ENCODE measurements around the gene ABCC8. TPM values are rescaled to one million over a fixed set of nuclear protein-coding genes. Genes with fewer than 3 reads are reported as not detected.

The ABCC8 gene
- total and polyA plus RNA-seq, 2 of the 8 experiments (the other 6 are each of a cell fraction or from before 2014, with no cell fraction given): 3.7 to 4.9 TPM

DNA sequence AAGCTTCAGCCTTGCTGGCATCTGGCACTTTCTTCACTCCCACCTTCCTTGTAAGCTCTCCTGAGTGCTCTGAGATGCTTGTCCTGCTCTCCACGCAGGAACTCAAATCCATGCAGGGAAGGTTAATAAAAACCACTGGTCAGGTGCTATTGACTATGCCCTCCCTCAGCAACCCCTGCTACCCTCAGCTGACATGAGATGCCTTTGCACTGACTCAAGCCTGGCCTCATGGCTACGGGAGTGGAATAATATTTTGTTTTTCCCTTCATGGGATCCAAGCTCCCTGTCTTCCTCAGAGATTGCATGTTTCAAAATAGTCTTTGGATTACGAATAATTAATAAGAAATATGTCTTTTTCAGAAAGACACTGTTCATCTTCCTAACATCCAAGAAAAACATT, 31.7 kb upstream of the ABCC8 start:
- Histone ChIP-seq H3K4ac (replicated peaks; ENCODE audit: insufficient read length, low read depth, low read length) (no peak overlapping the region), H2BK12ac (ENCODE audit: low read depth, low read length) (no peak overlapping the region), H4K20me1 (replicated peaks in 1 of 2; ENCODE audit: control insufficient read depth in 1 of 2, insufficient read depth in 2 of 2, low read length in 2 of 2) (no peaks in the 10 kb centered on the region), H2BK20ac (ENCODE audit: low read length) (no peak overlapping the region), H3K79me2 (ENCODE audit: control insufficient read depth in 1 of 2, insufficient read depth in 2 of 2, low read length in 2 of 2) (no peaks in the 10 kb centered on the region), H3K27ac (ENCODE audit: low read depth, low read length) (no peak overlapping the region), H3K14ac (ENCODE audit: insufficient read length) (no peak overlapping the region), H3K4me2 (ENCODE audit: insufficient read depth in 1 of 2, low read depth in 2 of 2, low read length in 2 of 2) (no peak overlapping the region), H3K56ac (replicated peaks; ENCODE audit: insufficient read length, low read depth, low read length) (no peak overlapping the region), H3K36me3 (ENCODE audit: control insufficient read depth in 2 of 4, insufficient read depth in 4 of 4, low read length in 3 of 4) (no peaks in the 10 kb centered on the region), H3K27me3 (replicated peaks in 1 of 4; ENCODE audit: control insufficient read depth in 3 of 4, extremely low read depth in 1 of 4, insufficient read depth in 3 of 4, low read length in 3 of 4) (peaks cover 0 to 2% (median 0%) of the 10 kb centered on the region in 4 experiments; a peak in 1 of 7 replicates), H2AK5ac (ENCODE audit: low read depth, low read length) (no peak overlapping the region), H3K4me1 (replicated peaks in 1 of 4; ENCODE audit: control insufficient read depth in 3 of 4, insufficient read depth in 4 of 4, low read length in 3 of 4) (no peaks in the 10 kb centered on the region; a peak in 1 of 7 replicates), H3K18ac (ENCODE audit: extremely low read depth, low read length) (no peak overlapping the region), H3K79me1 (ENCODE audit: low read depth, low read length) (no peaks in the 10 kb centered on the region), H3K4me3 (ENCODE audit: extremely low read depth in 1 of 4, insufficient read depth in 2 of 4, low read depth in 3 of 4, low read length in 4 of 4) (no peak overlapping the region), H2BK15ac (ENCODE audit: low read length) (no peak overlapping the region), H3K9me3 (ENCODE audit: insufficient read depth in 2 of 2, low read depth in 1 of 2, low read length in 1 of 2) (no peaks in the 10 kb centered on the region), H2BK5ac (ENCODE audit: low read depth, low read length) (no peak overlapping the region), H3K23ac (ENCODE audit: insufficient read length) (no peak overlapping the region), H4K5ac (ENCODE audit: insufficient read length, low read depth, low read length) (no peak overlapping the region), H4K91ac (replicated peaks; ENCODE audit: insufficient read length, low read length) (no peak overlapping the region), H2BK120ac (replicated peaks; ENCODE audit: low read depth, low read length) (no peak overlapping the region), H4K8ac (ENCODE audit: extremely low read depth, insufficient read depth, low read length) (no peak overlapping the region), H2AFZ (ENCODE audit: low read length) (no peak overlapping the region), H3K23me2 (ENCODE audit: low read depth, low read length) (no peaks in the 10 kb centered on the region), H3K9ac (replicated peaks in 1 of 4; ENCODE audit: extremely low read depth in 1 of 4, low read depth in 3 of 4, low read length in 3 of 4) (no peak overlapping the region)
- 73% methylated on average over 3 of the region's 3 CpGs; no CpG with 5 or more reads in 1 of the 2 experiments for WGBS, 2 experiments (ENCODE audit: extremely low coverage in 1 of 2, insufficient coverage in 1 of 2, insufficient read length in 1 of 2, insufficient replicate concordance in 2 of 2, low coverage in 1 of 2, low lambda C conversion rate in 2 of 2, missing lambda C conversion rate in 1 of 2)
- FAIRE-seq: no peak
- CTCF ChIA-PET (ENCODE audit: partially characterized antibody): interaction anchor here (0.6 to 44.8 kb wide), 10 partner anchors 9 to 155 kb away, joined by 3 to 1414 read pairs (median 4); partner anchors contain the start of gene KCNJ11
- no peak for DNase-seq (ENCODE audit: low read depth in 1 of 2, low spot score in 2 of 2)
- TF ChIP-seq SAP30 (IDR thresholded peaks at IDR 0.05; ENCODE audit: insufficient read depth, insufficient replicate concordance, low read length) (no peak), CBX8 (IDR thresholded peaks at IDR 0.05; ENCODE audit: borderline replicate concordance, low read depth, low read length) (no peak), BCL11A (IDR thresholded peaks at IDR 0.05; ENCODE audit: low read depth in 2 of 2, low read length in 2 of 2) (no peak), CBX5 (IDR thresholded peaks at IDR 0.05; ENCODE audit: low read depth, low read length) (no peak), YY1 (IDR thresholded peaks at IDR 0.05; ENCODE audit: low read depth, low read length) (no peak), HDAC6 (IDR thresholded peaks at IDR 0.05; ENCODE audit: low read depth, low read length) (no peak), NRF1 (IDR thresholded peaks at IDR 0.05; ENCODE audit: low read depth, low read length) (no peak), CTBP2 (IDR thresholded peaks at IDR 0.05; ENCODE audit: borderline replicate concordance, insufficient read depth, insufficient read length, low read length) (no peak), JUND (IDR thresholded peaks at IDR 0.05; ENCODE audit: low read length) (no peak)
- TF ChIP-seq, protein P1, sequence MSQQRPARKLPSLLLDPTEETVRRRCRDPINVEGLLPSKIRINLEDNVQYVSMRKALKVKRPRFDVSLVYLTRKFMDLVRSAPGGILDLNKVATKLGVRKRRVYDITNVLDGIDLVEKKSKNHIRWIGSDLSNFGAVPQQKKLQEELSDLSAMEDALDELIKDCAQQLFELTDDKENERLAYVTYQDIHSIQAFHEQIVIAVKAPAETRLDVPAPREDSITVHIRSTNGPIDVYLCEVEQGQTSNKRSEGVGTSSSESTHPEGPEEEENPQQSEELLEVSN (IDR thresholded peaks at IDR 0.05): no peak
- POLR2A ChIA-PET (ENCODE audit: partially characterized antibody): no interaction called here
